MM.1S (cell line): ENCODE results near the gene MTCH1.

Experiments used
- DNase-seq: peaks from one replicate; pipeline ENCODE4 v3.0.0-alpha.2; 2015
- H2AFZ ChIP-seq: fragments of 300-600 bp; sonication (generic); 2 replicates; pipeline ENCODE4 v1.6.0; 2016; ENCODE audit warnings: antibody characterized with exemption, low read length
- H3F3A ChIP-seq: fragments of 300-600 bp; sonication (generic); 2 replicates; pipeline ENCODE4 v1.6.1; 2016; ENCODE audit warnings: mild to moderate bottlenecking, antibody characterized with exemption, low read length, moderate library complexity, mixed read lengths; ENCODE audit not compliant: insufficient read depth
- H3K27ac ChIP-seq: fragments of 300-600 bp; sonication (generic); 2 replicates; pipeline ENCODE4 v1.5.1; 2016; ENCODE audit warnings: mild to moderate bottlenecking, low read length
- H3K27me3 ChIP-seq: fragments of 300-600 bp; sonication (generic); replicated peaks from 2 replicates; pipeline ENCODE4 v1.6.0; 2016; ENCODE audit warnings: low read length; ENCODE audit not compliant: insufficient read depth
- H3K36me3 ChIP-seq: fragments of 300-600 bp; sonication (generic); replicated peaks from 2 replicates; pipeline ENCODE4 v1.6.1; 2016; ENCODE audit warnings: mild to moderate bottlenecking, low read length, mixed read lengths; ENCODE audit not compliant: insufficient read depth
- H3K4me1 ChIP-seq: fragments of 300-600 bp; sonication (generic); 2 replicates; pipeline ENCODE4 v1.6.1; 2016; ENCODE audit warnings: low read length, mixed read lengths
- H3K4me2 ChIP-seq: fragments of 300-600 bp; sonication (generic); 2 replicates; pipeline ENCODE4 v1.6.0; 2016; ENCODE audit warnings: low read depth, low read length
- H3K4me3 ChIP-seq: fragments of 300-600 bp; sonication (generic); 2 replicates; pipeline ENCODE4 v1.5.1; 2016; ENCODE audit warnings: low read length, mixed read lengths
- H3K79me2 ChIP-seq: fragments of 300-600 bp; sonication (generic); 2 replicates; pipeline ENCODE4 v1.6.1; 2016; ENCODE audit warnings: mixed run types, low read length, mixed read lengths
- H3K9ac ChIP-seq: fragments of 300-600 bp; sonication (generic); 2 replicates; pipeline ENCODE4 v1.6.1; 2016; ENCODE audit warnings: low read length, mixed read lengths
- H3K9me2 ChIP-seq: fragments of 300-600 bp; sonication (generic); replicated peaks from 2 replicates; pipeline ENCODE4 v1.6.1; 2016; ENCODE audit warnings: mild to moderate bottlenecking, low read length, mixed read lengths; ENCODE audit not compliant: insufficient read depth
- H3K9me3 ChIP-seq: fragments of 300-600 bp; sonication (generic); replicated peaks from 2 replicates; pipeline ENCODE4 v1.6.1; 2016; ENCODE audit warnings: mild to moderate bottlenecking, low read length, mixed read lengths; ENCODE audit not compliant: insufficient read depth
- H4K20me1 ChIP-seq: fragments of 300-600 bp; sonication (generic); 2 replicates; pipeline ENCODE4 v1.6.1; 2016; ENCODE audit warnings: mild to moderate bottlenecking, low read length, moderate library complexity, mixed read lengths; ENCODE audit not compliant: insufficient read depth
- CTCF ChIP-seq: fragments of 300-600 bp; sonication (generic); IDR thresholded peaks from 2 replicates; pipeline ENCODE4 v1.5.1; 2016; ENCODE audit warnings: antibody characterized with exemption, low read length, mixed read lengths
- EZH2 ChIP-seq: fragments of 300-600 bp; sonication (generic); optimal IDR thresholded peaks from 2 replicates; pipeline ENCODE3; 2017; ENCODE audit warnings: low read depth, mild to moderate bottlenecking, antibody characterized with exemption, low read length, mixed read lengths
- EZH2phosphoT487 ChIP-seq: fragments of 300-600 bp; sonication (generic); IDR thresholded peaks from 2 replicates; pipeline ENCODE4 v1.6.1; 2018; ENCODE audit warnings: antibody characterized with exemption, low read length

The MTCH1 gene

GRCh38 chr6:37014667-37015066 lies 28.7 kb upstream of the MTCH1 start:
- Histone ChIP-seq H3K27me3 (no peaks in the 10 kb centered on the region), H3K79me2 (no peaks in the 10 kb centered on the region), H2AFZ (no peak overlapping the region), H3K9me2 (no peaks in the 10 kb centered on the region), H3K36me3 (no peaks in the 10 kb centered on the region), H3K4me3 (no peak overlapping the region), H3K9me3 (no peaks in the 10 kb centered on the region), H3K4me1 (peaks cover 3% of the 10 kb centered on the region), H3F3A (no peaks in the 10 kb centered on the region), H3K9ac (no peak overlapping the region), H4K20me1 (no peaks in the 10 kb centered on the region), H3K4me2 (no peak overlapping the region), H3K27ac (no peak overlapping the region)
- TF ChIP-seq EZH2phosphoT487 = no peak
- no peak for TF ChIP-seq CTCF
- no peak for TF ChIP-seq EZH2
- DNase-seq = no peak

GRCh38 chr6:37013516-37014491 lies 27.8 kb upstream of the MTCH1 start:
- Histone ChIP-seq H3K36me3 (no peaks in the 10 kb centered on the region), H3K27me3 (no peaks in the 10 kb centered on the region), H3K4me3 (no peak overlapping the region), H3K9ac (no peak overlapping the region), H3K4me2 (no peak overlapping the region), H3F3A (no peaks in the 10 kb centered on the region), H3K9me3 (no peaks in the 10 kb centered on the region), H3K4me1 (peaks cover 3% of the 10 kb centered on the region), H3K79me2 (no peaks in the 10 kb centered on the region), H3K27ac (no peak overlapping the region), H2AFZ (no peak overlapping the region), H3K9me2 (no peaks in the 10 kb centered on the region), H4K20me1 (no peaks in the 10 kb centered on the region)
- no peak for TF ChIP-seq CTCF
- no peak for TF ChIP-seq EZH2phosphoT487
- no peak for TF ChIP-seq EZH2
- DNase-seq = no peak

- H3K9me2 ChIP-seq = no peaks in the 10 kb centered on the region
- no peak overlapping the region for H3K4me3 ChIP-seq
- DNase-seq = no peak
- H3K4me2 ChIP-seq = no peak overlapping the region
- H3F3A ChIP-seq = no peaks in the 10 kb centered on the region
- H3K79me2 ChIP-seq = no peaks in the 10 kb centered on the region
- peaks cover 7% of the 10 kb centered on the region; the same call in 1 of the 2 replicates for H3K4me1 ChIP-seq
- no peaks in the 10 kb centered on the region for H3K36me3 ChIP-seq
- H2AFZ ChIP-seq = no peak overlapping the region
- H3K9ac ChIP-seq = no peak overlapping the region
- no peak overlapping the region for H3K27ac ChIP-seq
- H3K9me3 ChIP-seq = no peaks in the 10 kb centered on the region
- H4K20me1 ChIP-seq = no peaks in the 10 kb centered on the region
- no peak for TF ChIP-seq EZH2
- no peak for TF ChIP-seq CTCF
- TF ChIP-seq EZH2phosphoT487 = no peak
- no peaks in the 10 kb centered on the region for H3K27me3 ChIP-seq
Measured at GRCh38 chr6:37011656-37012378, 25.8 kb upstream of the MTCH1 start.
